ENCODE data around the gene LINGO1. TPM values are rescaled to one million over a fixed set of nuclear protein-coding genes. Genes with fewer than 3 reads are reported as not detected.

Gene LINGO1
- total and polyA plus RNA-seq, 2 of the 8 experiments (the other 6 are each of a cell fraction or from before 2014, with no cell fraction given) = 57.1 to 114 TPM

GRCh38 chr15:77674327-77674726 lies 41.6 kb upstream of the LINGO1 start:
- H3K27ac ChIP-seq (ENCODE audit: low read depth, low read length) = no peak overlapping the region
- H3K23ac ChIP-seq (ENCODE audit: insufficient read length) = no peak overlapping the region
- CTCF ChIA-PET (ENCODE audit: partially characterized antibody) = no interaction called here
- H4K91ac ChIP-seq (replicated peaks; ENCODE audit: insufficient read length, low read length) = no peak overlapping the region
- H2AFZ ChIP-seq (ENCODE audit: low read length) = no peak overlapping the region
- TF ChIP-seq CEBPB (IDR thresholded peaks at IDR 0.05; ENCODE audit: low read depth, low read length) = no peak
- no peak for TF ChIP-seq ASH2L (IDR thresholded peaks at IDR 0.05; ENCODE audit: low read length)
- no peak overlapping the region for H2BK120ac ChIP-seq (replicated peaks; ENCODE audit: low read depth, low read length)
- POLR2A ChIA-PET (ENCODE audit: partially characterized antibody) = no interaction called here
- DNase-seq (ENCODE audit: low read depth in 1 of 2, low spot score in 2 of 2) = no peak
- no peaks in the 10 kb centered on the region for H3K9me3 ChIP-seq (ENCODE audit: insufficient read depth in 2 of 2, low read depth in 1 of 2, low read length in 1 of 2)
- no peak overlapping the region for H4K5ac ChIP-seq (ENCODE audit: insufficient read length, low read depth, low read length)
- no peaks in the 10 kb centered on the region for H3K36me3 ChIP-seq (ENCODE audit: control insufficient read depth in 2 of 4, insufficient read depth in 4 of 4, low read length in 3 of 4)
- no peaks in the 10 kb centered on the region for H3K79me2 ChIP-seq (ENCODE audit: control insufficient read depth in 1 of 2, insufficient read depth in 2 of 2, low read length in 2 of 2)
- H3K14ac ChIP-seq (ENCODE audit: insufficient read length) = no peak overlapping the region
- no peak overlapping the region for H3K56ac ChIP-seq (replicated peaks; ENCODE audit: insufficient read length, low read depth, low read length)
- H2BK5ac ChIP-seq (ENCODE audit: low read depth, low read length) = no peak overlapping the region
- peaks cover 0 to 4% (median 0%) of the 10 kb centered on the region in 4 experiments; a peak in 3 of 7 replicates for H3K4me1 ChIP-seq (replicated peaks in 1 of 4; ENCODE audit: control insufficient read depth in 3 of 4, insufficient read depth in 4 of 4, low read length in 3 of 4)
- H2BK15ac ChIP-seq (ENCODE audit: low read length) = no peak overlapping the region
- H3K4me3 ChIP-seq (ENCODE audit: extremely low read depth in 1 of 4, insufficient read depth in 2 of 4, low read depth in 3 of 4, low read length in 4 of 4) = no peak overlapping the region
- H3K79me1 ChIP-seq (ENCODE audit: low read depth, low read length) = no peaks in the 10 kb centered on the region
- no peak overlapping the region for H3K4me2 ChIP-seq (ENCODE audit: insufficient read depth in 1 of 2, low read depth in 2 of 2, low read length in 2 of 2)
- no peak overlapping the region for H3K18ac ChIP-seq (ENCODE audit: extremely low read depth, low read length)
- no peaks in the 10 kb centered on the region for H4K20me1 ChIP-seq (replicated peaks in 1 of 2; ENCODE audit: control insufficient read depth in 1 of 2, insufficient read depth in 2 of 2, low read length in 2 of 2)
- no peak overlapping the region; a peak in 1 of 7 replicates for H3K9ac ChIP-seq (replicated peaks in 1 of 4; ENCODE audit: extremely low read depth in 1 of 4, low read depth in 3 of 4, low read length in 3 of 4)
- no peaks in the 10 kb centered on the region for H3K23me2 ChIP-seq (ENCODE audit: low read depth, low read length)
- H4K8ac ChIP-seq (ENCODE audit: extremely low read depth, insufficient read depth, low read length) = no peak overlapping the region
- no peak overlapping the region for H2AK5ac ChIP-seq (ENCODE audit: low read depth, low read length)
- 88% methylated on average over 7 of the region's 7 CpGs; no CpG with 5 or more reads in 1 of the 2 experiments for WGBS, 2 experiments (ENCODE audit: extremely low coverage in 1 of 2, insufficient coverage in 1 of 2, insufficient read length in 1 of 2, insufficient replicate concordance in 2 of 2, low coverage in 1 of 2, low lambda C conversion rate in 2 of 2, missing lambda C conversion rate in 1 of 2)
- H3K27me3 ChIP-seq (replicated peaks in 1 of 4; ENCODE audit: control insufficient read depth in 3 of 4, extremely low read depth in 1 of 4, insufficient read depth in 3 of 4, low read length in 3 of 4) = no peaks in the 10 kb centered on the region
- peak overlapping the region; percentile 62; the same call in 1 of the 2 replicates for H2BK12ac ChIP-seq (ENCODE audit: low read depth, low read length)
- peak overlapping the region; percentile 9; the same call in 1 of the 2 replicates for H2BK20ac ChIP-seq (ENCODE audit: low read length)
- FAIRE-seq = no peak
- H3K4ac ChIP-seq (replicated peaks; ENCODE audit: insufficient read length, low read depth, low read length) = no peak overlapping the region

All from H1 (cell line).